K562 (cell line): ENCODE measurements around the gene NECAB3. TPM values are rescaled to one million over a fixed set of nuclear protein-coding genes. Genes with fewer than 3 reads are reported as not detected.
A peak's percentile ranks its signal among the peaks of the same experiment; 100 is the strongest.

Source experiments
- CHD7 ChIP-seq: fragments of 200-600 bp; sonication (generic); IDR thresholded peaks from one replicate; pipeline ENCODE4 v1.6.1; 2012; ENCODE audit warnings: mild to moderate bottlenecking, low read depth, low read length, inconsistent platforms
- GTF2F1 ChIP-seq: IDR thresholded peaks from 2 replicates; pipeline ENCODE4 v1.6.1; 2011; ENCODE audit warnings: low read depth, low read length, improper control_type of control experiment
- KDM5B ChIP-seq: fragments of 200-600 bp; sonication (generic); IDR thresholded peaks from 2 replicates; pipeline ENCODE4 v1.6.1; 2012; ENCODE audit warnings: low read depth, mild to moderate bottlenecking, moderate library complexity, low read length, control low read depth, inconsistent platforms; ENCODE audit not compliant: insufficient replicate concordance
- PURB ChIP-seq: sonication (generic); formaldehyde crosslinking; IDR thresholded peaks from 2 replicates; pipeline ENCODE4 v1.9.0; 2021; ENCODE audit warnings: low read depth, mild to moderate bottlenecking, missing genetic modification reagents
- SRSF9 ChIP-seq: fragments of 200-400 bp; formaldehyde crosslinking; IDR thresholded peaks from 2 replicates; pipeline ENCODE4 v1.6.1; 2017; ENCODE audit warnings: low read depth, low read length, borderline replicate concordance
- ZC3H8 ChIP-seq: fragments of 450-650 bp; IDR thresholded peaks from 2 replicates; pipeline ENCODE4 v1.6.1; 2017
- ZNF449 ChIP-seq: fragments of 250-450 bp; sonication (Bioruptor Pico); IDR thresholded peaks from 2 replicates; pipeline ENCODE4 v1.8.0; 2022; ENCODE audit warnings: moderate library complexity, mild to moderate bottlenecking, inconsistent platforms
- polyA plus RNA-seq, 8 experiments: library from polyadenylated mRNA; depleted of rRNA in 4 of 8; stranded (reverse) in 5 of 8; unstranded in 3 of 8; fragments of >200 nt; fragmentation: Nextera tagmentation in 2 of 8; fragmentation: Illumina TruSeq in 1 of 8; extraction: Ambion mirVana in 2 of 8; extraction: Trizol in 1 of 8; gene quantifications; 2 replicates each; pipeline versions ENCODE4 v1.2.1 to v1.2.3, GENCODE V29; 2011 to 2014; ENCODE audit warnings: inconsistent platforms in 1 of 8, missing spikeins in 1 of 8
- total RNA-seq, 7 experiments: library from RNA; depleted of rRNA in 6 of 7; stranded (reverse); fragments of >200 nt in 6 of 7; fragmentation: Illumina TruSeq in 2 of 7; extraction: Trizol in 2 of 7; gene quantifications; 2 replicates each; pipeline versions ENCODE4 v1.2.1 to v1.2.3, GENCODE V29; 2011 to 2021; ENCODE audit warnings: low replicate concordance in 1 of 7
- TF ChIP-seq, protein P1 (sequence below): IDR thresholded peaks from 3 replicates; pipeline ENCODE4 v1.6.1; 2011; ENCODE audit warnings: borderline replicate concordance, mild to moderate bottlenecking, moderate library complexity; ENCODE audit not compliant: insufficient read length; ENCODE audit errors: extremely low read depth

NECAB3 gene
- total and polyA plus RNA-seq, 9 of the 15 experiments (the other 6 are each of a cell fraction or from before 2014, with no cell fraction given), result 0.94 to 63.3 (median 31.5) TPM

DNA sequence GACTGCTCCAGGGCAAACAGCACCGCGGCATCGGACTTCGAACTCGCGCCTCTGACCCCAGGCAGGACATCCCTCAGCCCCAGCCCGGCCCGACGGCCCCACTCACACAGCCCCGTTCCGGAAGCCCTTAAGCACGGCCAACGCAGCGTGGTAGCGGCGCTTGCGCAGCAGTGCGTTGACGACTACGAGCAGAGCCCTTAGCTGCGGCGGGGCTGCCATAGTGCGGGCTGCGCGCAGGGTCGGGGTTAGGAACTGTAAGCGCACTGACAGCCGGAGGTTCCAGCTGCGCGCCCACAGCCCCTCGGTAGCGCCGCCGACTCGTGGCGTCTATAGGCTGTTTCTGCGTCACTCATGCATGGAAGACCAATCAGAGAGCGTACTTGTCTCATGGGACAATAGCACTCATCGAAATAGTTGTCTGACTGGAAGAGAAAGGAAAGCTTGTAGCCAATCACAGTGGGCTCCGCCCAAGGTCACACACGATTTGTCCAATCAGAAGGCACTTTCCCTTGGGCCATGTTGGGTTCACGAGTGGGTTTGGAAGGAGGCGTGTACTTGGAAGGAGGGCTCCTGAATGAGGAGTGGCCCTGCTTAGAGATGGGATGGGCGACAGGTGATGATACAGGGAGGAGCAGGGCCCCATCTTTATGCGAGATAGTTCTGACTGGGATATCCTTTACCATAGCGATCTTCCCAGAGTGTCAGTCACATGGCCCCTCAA is 45.9 kb upstream of the NECAB3 start, which contains the start of gene PXMP4 (continued):
- TF ChIP-seq, protein P1, sequence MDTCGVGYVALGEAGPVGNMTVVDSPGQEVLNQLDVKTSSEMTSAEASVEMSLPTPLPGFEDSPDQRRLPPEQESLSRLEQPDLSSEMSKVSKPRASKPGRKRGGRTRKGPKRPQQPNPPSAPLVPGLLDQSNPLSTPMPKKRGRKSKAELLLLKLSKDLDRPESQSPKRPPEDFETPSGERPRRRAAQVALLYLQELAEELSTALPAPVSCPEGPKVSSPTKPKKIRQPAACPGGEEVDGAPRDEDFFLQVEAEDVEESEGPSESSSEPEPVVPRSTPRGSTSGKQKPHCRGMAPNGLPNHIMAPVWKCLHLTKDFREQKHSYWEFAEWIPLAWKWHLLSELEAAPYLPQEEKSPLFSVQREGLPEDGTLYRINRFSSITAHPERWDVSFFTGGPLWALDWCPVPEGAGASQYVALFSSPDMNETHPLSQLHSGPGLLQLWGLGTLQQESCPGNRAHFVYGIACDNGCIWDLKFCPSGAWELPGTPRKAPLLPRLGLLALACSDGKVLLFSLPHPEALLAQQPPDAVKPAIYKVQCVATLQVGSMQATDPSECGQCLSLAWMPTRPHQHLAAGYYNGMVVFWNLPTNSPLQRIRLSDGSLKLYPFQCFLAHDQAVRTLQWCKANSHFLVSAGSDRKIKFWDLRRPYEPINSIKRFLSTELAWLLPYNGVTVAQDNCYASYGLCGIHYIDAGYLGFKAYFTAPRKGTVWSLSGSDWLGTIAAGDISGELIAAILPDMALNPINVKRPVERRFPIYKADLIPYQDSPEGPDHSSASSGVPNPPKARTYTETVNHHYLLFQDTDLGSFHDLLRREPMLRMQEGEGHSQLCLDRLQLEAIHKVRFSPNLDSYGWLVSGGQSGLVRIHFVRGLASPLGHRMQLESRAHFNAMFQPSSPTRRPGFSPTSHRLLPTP, result no peak
- TF ChIP-seq PURB (no peak), GTF2F1 (no peak), KDM5B (peak; percentile 70), ZNF449 (CRISPR knock-in tag) (no peak), SRSF9 (no peak), ZC3H8 (no peak), CHD7 (no peak)
